Measurements from ENCODE around the gene SP3.

SP3 gene

DNA sequence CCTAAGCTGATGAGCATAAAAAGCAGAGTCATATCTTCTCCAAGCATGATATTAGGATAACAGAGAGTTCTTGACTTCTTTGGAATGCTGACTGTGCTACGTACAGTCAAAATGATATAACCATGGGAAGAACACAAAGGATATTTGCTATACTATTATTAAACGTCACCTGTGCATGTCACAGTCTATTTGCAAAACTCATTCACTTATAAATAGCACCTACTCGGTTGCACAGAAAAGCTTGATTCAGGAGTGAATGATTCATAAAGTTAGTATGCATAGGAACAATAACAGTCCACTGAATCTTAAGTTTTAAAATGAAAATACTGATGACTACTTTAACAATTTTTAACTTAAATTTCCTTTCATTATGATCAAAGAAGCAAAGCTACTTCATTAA, 83.3 kb downstream of the SP3 start:
- no peak for TF ChIP-seq ZFX (IDR thresholded peaks at IDR 0.05; ENCODE audit: borderline replicate concordance)
- TF ChIP-seq, protein P1, sequence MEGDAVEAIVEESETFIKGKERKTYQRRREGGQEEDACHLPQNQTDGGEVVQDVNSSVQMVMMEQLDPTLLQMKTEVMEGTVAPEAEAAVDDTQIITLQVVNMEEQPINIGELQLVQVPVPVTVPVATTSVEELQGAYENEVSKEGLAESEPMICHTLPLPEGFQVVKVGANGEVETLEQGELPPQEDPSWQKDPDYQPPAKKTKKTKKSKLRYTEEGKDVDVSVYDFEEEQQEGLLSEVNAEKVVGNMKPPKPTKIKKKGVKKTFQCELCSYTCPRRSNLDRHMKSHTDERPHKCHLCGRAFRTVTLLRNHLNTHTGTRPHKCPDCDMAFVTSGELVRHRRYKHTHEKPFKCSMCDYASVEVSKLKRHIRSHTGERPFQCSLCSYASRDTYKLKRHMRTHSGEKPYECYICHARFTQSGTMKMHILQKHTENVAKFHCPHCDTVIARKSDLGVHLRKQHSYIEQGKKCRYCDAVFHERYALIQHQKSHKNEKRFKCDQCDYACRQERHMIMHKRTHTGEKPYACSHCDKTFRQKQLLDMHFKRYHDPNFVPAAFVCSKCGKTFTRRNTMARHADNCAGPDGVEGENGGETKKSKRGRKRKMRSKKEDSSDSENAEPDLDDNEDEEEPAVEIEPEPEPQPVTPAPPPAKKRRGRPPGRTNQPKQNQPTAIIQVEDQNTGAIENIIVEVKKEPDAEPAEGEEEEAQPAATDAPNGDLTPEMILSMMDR (IDR thresholded peaks at IDR 0.05): no peak
- no peak overlapping the region for H3K27ac ChIP-seq

DNA sequence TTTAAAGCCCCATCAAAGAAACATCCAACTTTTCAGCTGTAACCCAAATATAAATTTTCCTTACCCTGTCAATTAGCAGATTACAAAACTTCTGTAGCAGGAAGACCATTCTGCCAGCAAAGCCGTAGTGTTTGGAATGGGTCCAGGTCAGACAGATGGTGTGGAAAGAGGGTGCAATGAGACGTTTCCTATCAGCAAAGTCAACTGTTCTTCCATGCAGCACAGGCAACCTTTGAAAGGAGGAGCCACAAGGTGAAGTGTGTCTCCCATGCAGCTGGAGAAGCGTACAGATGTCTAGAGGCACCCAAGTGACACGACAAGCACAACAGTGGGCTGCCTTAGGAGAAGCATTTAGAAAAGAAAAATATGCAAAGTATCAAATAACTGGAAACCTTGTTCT, 83.7 kb downstream of the SP3 start:
- H3K27ac ChIP-seq: no peak overlapping the region
- TF ChIP-seq ZFX (IDR thresholded peaks at IDR 0.05; ENCODE audit: borderline replicate concordance): no peak
- TF ChIP-seq, protein P1 (IDR thresholded peaks at IDR 0.05): no peak

DNA sequence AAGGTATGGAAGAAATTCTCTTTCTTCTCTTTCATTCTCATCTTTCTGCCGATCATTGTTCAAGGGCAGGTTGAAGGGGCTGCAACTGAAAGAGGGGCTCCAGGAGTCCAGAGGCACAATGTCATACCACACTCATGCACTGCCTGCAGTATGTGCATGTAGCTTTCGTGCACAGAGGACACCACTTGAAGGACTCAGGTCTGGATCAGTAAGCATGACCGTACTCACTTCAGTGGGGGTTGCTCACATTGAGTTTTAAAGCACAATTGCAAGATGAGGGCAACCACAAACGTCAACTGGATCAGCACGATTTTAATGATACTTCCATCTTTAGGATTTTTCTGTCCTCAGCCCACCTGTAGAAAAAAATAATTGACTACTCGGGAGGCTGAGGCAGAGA, 84.6 kb downstream of the SP3 start:
- no peak for TF ChIP-seq ZFX (IDR thresholded peaks at IDR 0.05; ENCODE audit: borderline replicate concordance)
- TF ChIP-seq, protein P1 (IDR thresholded peaks at IDR 0.05): no peak
- no peak overlapping the region for H3K27ac ChIP-seq

DNA sequence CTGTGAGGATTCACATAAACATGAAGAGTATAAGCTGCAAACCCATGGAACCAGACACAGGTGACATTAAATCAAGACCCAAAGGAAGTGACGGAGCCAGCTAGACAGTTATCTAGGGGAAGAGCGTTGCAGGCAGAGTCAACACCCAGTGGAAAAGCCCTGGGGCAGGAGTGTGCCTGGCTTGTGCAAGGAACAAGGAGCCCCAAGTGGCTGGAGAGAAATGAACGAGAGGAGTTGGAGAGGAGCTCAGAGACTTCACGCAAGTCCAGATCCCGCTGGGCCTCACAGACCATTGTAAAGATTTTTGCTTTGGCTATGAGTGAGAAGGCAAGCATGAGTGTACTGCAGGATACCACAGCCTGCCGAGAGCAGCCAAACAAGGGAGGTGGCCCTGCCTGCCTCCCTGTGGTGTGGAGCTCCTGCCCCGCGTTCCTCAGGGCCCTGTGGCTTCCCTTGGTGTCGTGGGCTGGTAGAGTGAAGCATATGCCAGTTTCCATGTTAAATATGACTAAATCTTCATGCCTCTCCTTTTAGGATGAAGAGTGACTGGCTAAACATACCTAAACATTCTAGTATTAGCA, 88.2 kb downstream of the SP3 start:
- no peak for TF ChIP-seq ZFX (IDR thresholded peaks at IDR 0.05; ENCODE audit: borderline replicate concordance)
- TF ChIP-seq, protein P1 (IDR thresholded peaks at IDR 0.05): no peak
- H3K27ac ChIP-seq: no peak overlapping the region

DNA sequence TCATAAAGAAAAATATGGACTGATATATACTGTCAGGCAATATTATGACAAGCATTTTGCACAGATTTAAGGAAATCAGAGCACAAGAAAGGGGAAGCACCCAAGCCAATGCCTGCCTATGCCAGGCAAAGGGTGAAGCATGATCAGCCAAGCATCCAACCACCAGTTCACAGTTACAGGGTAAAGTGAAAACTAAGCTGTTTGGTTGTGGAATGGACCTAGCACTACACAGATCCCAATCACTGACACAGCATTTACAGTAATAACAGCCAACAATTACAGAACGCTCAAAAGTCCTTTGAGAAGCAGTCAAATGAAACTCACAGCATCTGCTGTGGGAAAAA, 90.3 kb downstream of the SP3 start:
- no peak overlapping the region for H3K27ac ChIP-seq
- TF ChIP-seq, protein P1 (IDR thresholded peaks at IDR 0.05): no peak
- TF ChIP-seq ZFX (IDR thresholded peaks at IDR 0.05; ENCODE audit: borderline replicate concordance): no peak

DNA sequence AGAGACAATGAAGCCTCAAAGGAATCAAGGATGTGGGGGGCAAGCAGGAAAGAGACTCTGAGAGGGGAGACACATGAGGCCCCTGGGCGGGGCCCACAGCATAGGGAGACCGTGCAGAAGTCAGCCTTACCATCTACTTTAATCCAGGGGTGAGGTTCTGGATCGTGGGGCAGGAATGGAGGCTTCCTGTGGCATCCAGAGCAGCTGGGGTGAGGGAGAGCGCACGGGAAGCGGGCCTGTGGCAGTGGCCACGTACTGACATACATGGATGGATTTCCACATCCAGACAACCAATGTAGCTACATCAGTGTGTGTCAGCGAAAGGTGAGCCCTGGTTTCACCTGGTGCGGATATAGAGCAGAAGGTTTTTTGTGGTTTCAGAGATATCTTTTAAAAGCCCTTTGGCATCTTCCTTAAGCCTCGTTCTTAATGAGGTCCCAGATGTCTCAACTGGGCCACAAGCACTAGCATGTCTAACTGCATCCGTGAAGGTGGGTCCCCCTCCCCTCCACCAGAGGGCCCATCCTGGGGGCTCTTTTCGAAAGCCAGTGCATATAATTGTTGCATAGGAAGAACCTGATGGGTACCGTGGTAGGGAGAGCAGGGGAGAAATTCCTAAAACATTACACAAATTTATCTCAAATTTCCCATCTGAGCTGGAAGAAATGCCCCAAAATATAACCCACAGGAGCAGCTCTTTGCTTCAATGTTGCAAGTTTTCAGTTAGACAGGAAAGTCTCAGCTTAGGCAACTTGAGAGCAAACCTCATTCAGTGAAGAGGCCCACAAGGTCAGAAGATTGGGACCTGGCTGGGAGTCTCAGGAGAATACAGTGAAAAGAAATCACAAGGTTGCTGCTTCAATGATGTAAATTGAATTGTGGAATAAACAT, 90.9 kb downstream of the SP3 start:
- H3K27ac ChIP-seq: no peak overlapping the region
- TF ChIP-seq ZFX (IDR thresholded peaks at IDR 0.05; ENCODE audit: borderline replicate concordance): no peak
- TF ChIP-seq, protein P1 (IDR thresholded peaks at IDR 0.05): no peak

DNA sequence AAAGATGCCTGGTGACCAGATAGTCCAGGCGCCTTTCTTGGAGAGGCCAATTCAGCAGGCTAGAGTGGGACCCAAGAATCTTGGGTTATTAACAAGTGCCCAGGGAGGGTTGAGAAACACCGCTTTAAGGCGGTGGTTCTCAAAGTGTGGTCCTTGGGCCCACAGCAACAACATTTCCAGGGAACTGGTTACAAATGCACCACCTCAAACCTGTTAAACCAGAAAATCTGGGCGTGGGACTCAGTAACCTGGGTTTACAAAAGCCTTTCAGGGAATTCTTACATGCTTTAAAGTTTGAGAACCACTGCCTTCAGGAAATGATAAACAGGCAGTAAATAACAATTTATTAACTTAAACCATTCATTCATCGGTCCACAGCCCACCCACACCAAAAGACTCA, 92.5 kb downstream of the SP3 start:
- TF ChIP-seq ZFX (IDR thresholded peaks at IDR 0.05; ENCODE audit: borderline replicate concordance): no peak
- TF ChIP-seq, protein P1 (IDR thresholded peaks at IDR 0.05): no peak
- no peak overlapping the region for H3K27ac ChIP-seq

All from 22Rv1 (cell line).